ENCODE results near the gene RSRC1.
"Not testable (repeated sequence)": the region's sequence is repeated elsewhere in the genome, so short reads cannot be mapped to it uniquely, and the experiment has no call there.

RSRC1 gene

DNA sequence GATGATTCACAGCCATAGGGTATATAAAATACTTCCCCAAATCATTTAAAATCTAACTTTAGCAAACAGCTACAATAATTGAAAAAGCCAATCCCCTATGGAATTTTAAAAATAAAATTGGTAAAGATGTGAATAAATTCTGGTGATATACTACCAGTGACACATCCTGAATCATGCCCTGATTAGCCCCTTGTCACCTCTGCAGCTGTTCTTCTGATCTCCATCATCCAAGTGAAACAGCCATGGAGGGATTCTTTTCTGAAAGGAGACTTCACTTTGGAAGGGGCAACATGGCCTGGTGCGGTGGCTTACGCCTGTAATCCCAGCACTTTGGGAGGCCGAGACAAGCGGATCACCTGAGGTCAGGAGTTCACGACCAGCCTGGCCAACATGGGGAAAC, 345.5 kb downstream of the RSRC1 start:
- DNase-seq (ENCODE audit: low spot score) (no peak), FAIRE-seq (no peak)

DNA sequence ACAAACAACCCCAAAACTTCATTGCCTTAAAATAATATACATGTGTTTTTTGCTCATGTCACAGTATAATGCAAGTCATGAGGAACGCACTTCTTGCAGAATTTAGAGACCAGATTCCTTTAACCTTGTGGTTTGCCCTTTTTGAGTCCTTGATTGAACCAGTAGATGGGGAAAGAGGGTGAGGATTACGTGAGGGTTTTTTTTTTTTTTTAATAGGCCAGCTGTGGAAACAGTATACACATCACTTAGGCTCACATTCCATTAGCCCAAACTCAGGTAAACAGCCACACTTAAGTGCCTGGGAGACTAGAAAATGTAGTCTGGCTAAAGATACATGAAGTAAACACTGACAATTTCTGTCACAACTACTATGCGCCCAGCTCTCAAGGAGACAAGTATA, 346.2 kb downstream of the RSRC1 start:
- FAIRE-seq, result no peak
- no peak for DNase-seq (ENCODE audit: low spot score)

DNA sequence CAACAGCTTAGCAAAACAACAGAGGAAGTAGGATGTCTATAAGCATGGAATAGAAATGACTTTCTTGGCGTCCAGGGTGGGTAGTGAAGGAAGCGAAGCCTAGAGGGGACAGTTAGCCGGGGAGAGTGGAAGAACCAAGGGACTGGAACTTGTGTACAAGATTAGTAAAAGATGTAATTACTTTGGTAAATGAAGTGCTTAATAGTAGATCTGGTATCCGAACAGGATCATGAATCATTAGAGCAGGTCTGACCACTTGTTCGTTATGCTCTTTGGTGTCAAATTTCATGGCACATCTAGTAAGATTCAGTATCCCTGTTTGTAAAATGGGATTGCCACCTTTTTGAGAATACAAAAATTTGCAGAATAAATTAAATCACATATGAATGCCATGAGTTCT, 348.6 kb downstream of the RSRC1 start:
- FAIRE-seq (no peak), DNase-seq (ENCODE audit: low spot score) (no peak)

DNA sequence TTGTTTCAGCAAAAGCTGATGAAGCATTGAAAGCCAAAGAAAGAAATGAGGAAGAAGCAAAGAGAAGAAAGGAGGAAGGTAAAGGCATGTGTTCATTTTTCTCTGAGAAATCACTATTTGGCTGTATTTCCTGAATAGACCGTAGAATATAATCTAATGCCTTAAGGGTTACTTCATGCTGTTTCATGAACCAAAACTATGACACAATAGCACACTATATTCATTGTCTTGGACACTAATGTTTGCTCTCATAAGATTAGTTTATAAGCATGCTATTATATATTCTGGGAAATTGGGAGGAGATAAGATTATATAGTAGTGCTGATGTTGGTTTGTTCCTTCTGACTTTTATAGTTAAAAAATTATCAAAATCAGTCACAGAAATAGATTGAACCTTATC, 351.0 kb downstream of the RSRC1 start:
- FAIRE-seq, result no peak

DNA sequence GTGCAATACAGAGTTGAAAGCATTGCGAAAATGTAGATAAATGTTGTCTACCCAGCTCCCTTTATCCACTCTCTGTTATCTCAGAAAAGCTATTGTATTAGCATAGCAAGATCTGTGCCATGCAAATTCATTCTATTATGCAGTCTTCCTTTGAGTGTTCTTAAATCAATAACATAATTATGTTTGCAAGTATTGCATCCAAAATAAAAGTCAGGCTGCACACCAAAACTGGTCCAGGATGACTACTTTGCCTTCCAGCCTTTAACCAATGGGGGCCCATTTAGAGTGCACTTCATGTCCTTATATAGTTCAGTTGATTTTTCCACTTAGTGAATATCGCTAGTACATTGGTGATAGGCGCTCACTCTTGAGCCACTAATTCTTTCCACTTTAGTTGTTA, 353.7 kb downstream of the RSRC1 start:
- DNase-seq (ENCODE audit: low spot score) (no peak), FAIRE-seq (no peak)

More for the DNA sequence above, 351.0 kb downstream of the RSRC1 start:
- DNase-seq (ENCODE audit: low spot score), result no peak

DNA sequence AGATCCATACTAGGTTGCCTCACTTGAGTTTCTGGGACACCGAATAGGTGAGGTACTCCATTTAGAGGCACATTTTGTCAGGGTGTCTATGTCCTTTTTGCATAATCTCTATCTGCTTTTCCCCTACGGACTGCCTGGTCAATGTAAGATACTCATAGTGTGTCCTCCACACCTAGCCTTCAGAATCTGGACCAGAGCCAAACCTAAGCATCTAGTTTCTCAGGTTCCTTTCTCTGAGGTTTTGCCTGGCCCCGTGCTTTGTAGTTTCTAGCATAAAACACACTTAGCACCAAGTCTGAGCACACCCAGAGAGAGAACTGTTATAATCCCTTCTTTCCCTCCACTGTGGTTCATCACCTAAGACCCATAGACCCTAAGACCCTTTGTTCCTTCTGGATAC, 355.2 kb downstream of the RSRC1 start:
- DNase-seq (ENCODE audit: low spot score) (no peak), FAIRE-seq (no peak)

DNA sequence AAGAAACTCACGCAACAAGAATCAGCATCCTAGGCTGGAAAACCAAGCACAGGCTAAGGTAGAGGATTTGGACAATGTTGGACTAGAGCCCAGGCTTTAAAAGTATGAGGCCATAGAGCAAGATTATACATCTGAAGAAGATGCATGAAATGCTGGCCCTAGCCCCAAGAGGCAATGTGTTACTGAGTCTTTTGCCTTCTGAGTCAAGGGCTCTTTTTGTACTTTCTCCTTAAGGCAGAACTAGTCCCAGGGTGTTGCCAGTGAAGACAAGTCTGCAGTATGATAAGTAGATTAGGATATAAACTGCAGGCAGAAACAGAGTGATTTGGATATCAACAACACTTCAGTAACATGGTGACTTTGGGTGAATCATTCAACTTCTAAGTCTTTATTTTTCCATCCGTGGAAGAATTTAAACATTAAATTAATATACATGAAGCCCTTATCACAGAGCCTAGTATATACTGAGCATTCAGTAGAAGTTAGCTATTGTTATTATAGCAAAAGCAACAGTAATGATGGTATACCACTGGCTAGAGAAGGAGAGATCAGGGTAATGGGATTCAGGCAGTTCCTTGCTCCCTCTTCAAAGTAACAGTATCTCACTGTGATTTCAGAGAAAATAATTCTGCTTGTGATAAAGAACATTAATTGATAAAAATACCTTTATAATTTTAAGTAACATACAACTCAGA, 361.2 kb downstream of the RSRC1 start:
- FAIRE-seq, result no peak
- DNase-seq (ENCODE audit: low spot score), result no peak

DNA sequence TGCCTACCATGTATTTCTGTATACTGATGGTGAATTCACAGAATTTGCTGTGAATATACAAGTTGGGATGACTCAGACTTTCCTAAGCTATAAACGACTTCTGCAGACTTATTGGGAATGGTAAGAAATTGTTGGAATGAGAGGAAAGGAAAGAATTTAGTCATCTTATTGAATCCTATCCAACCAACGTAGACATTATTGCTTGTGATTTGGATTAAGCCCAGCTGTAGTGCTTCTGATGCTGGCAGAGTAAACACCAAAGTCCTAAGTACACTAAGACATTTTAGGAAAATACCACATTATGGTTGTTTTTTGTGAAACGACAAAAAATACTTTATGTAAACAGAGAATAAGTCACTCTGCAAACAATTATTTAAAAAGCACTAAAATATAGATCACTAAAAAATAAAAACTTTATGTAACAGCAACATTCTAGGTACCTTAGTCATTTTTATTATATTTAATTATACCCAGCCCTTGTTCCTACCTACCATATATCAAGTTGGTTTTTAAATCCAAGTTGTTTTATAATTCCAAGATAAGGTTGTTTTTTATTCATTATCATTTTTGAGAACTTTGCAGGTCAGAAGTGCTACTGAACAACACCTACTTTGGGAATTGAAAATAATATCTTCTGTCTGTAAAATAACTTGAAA, 361.9 kb downstream of the RSRC1 start:
- FAIRE-seq (no peak), DNase-seq (ENCODE audit: low spot score) (no peak)

DNA sequence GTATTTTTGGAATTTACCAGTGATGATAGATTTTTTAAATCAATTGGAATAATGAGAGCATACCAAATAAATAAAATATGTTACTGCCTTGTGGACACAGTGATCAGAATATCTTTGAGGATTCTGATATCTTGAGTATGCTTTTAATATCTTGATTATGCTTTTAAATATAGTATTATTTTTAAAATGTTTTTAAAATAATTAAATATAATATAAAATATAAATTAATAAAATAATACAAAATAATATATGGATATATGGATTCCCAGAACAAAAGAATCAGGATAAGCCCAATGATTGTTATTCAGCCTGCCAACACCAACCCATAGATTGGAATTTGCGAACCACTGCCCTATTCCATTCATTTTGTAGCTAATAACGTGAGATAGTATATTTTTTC, 369.2 kb downstream of the RSRC1 start:
- FAIRE-seq, result peak; percentile 70
- DNase-seq (ENCODE audit: low spot score), result no peak

DNA sequence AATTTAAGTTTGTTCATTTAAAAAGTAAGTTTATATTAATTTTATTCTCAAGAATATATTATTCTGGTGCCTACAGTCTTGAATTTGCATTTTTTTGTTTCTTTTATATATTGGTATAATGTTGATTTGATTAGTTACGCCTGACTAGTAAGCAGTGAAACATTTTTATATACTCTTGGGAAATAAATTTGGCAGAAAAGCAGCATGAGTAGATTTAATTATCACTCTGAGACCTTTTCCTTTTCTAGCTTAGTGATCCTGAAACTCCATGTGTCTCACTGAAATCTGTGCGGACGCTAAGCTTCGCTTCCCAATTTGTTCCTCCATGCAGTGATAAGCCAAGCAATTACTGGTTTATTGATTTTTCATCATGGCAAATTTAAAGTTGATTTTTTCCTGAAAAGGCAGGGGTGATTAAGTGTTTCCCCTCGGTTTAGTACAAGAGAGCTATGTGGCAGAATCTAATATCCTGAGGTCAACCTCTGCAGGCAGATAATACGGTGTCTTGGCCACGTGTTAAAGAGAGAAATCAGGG, 373.9 kb downstream of the RSRC1 start:
- no peak for DNase-seq (ENCODE audit: low spot score)
- FAIRE-seq, result no peak

DNA sequence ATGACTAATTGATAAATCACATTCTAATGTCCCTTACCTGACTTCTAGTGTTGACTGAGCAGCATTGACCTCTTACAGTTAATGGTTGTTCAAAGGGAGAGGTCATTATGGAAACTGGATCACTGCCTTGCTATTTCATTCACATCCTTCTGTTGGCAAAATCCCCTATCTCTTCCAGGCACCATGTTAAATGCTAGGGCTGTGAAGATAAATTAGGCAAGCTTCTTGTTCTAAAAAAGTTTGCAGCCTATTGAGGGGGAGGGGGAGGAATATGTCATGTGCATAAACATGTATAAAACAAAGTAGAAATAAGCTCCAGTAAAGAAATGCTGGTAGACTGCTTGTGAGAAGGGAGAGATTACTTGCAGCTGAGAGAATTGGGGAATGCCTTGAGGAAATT, 376.3 kb downstream of the RSRC1 start:
- no peak for FAIRE-seq
- no peak for DNase-seq (ENCODE audit: low spot score)

DNA sequence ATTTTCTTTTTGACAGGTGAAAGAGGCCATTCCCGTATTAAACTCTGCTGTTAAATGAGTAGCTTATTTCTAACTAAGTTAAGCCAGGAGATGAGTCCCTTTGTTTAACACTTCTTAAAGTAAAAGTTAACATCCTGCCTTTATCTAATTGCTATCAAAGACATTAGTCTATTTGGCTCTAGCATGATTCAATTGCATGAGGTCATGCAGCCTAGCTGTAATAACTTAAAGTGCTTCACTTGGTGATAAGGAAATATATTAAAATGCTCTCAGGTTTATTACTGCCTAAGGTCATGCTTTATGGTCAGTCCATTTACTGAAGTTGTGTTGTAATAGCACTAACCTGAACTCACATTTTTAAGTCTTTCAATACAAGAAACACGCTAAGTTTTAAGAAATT, 378.8 kb downstream of the RSRC1 start:
- FAIRE-seq, result peak; percentile 24
- DNase-seq (ENCODE audit: low spot score), result no peak

DNA sequence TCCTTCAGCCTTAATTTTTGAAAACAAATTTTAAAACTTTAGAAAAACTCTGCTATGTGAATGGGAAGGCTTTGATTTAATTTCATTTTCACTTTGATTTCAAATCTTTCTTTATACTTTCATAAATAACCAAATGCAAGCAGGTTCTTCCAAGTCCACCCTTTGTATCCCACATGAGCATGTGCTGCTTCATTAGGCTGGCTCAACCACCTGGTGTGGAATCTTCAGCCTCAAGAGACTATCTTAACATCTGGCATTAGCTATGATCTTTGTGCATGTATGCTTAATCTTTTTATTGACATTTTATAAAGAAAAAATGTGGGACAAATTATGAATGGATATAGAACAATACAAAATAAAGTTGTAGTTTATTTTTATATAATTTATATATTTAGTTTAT, 379.3 kb downstream of the RSRC1 start:
- FAIRE-seq, result no peak
- DNase-seq (ENCODE audit: low spot score), result no peak

DNA sequence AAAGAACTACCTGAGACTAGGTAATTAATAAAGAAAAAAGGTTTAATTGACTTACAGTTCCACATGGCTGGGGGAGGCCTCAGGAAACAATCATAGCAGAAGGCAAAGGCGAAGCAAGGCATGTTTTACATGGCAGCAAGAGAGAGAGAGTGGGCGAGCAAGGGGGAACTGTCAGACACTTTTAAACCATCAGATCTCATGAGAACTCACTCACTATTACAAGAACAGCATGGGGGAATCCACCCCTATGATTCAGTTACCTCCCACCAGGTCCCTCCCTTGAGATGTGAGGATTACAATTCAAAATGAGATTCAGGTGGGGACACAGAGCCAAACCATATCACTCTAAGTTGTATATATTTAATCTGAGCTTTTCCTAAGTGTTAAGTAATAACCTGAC, 382.1 kb downstream of the RSRC1 start:
- DNase-seq (ENCODE audit: low spot score) (no peak), FAIRE-seq (no peak)

DNA sequence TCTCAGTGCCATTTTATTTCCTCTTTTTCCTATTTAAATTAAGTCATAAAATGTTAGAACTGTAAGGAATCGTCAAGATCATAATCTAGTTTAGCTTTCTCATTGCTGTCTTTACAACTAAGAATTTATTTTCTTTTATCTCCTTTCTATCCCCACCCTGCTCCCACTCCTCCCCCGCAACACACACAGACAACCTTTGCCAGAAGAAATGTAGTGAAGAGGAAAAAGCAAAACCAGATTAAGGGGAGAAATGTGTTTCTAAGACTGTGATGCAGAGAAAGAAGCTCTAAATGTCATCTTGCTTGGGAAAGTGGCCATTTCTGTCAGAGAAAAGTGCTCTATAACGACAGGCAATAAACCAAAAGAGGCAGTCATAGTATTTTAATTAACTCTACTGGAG, 382.8 kb downstream of the RSRC1 start:
- FAIRE-seq (no peak), DNase-seq (ENCODE audit: low spot score) (no peak)

DNA sequence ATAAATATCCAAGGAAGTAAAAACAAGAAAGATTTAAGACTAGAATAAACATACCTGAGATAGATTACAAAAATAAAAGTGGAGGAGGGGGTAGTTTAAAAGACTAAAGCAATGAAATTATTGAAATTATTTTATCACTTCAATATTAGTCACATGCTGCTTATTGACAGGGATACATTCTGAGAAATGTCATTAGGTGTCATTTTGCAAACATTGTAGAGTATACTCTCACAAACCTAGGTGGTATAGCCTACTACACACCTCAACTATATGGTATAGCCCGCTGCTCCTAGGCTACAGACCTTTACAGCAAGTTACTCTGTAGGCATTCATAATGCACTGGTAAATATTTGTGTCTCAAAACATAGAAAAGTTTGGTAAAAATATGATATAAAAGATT, 384.0 kb downstream of the RSRC1 start:
- DNase-seq (ENCODE audit: low spot score), result no peak
- FAIRE-seq, result no peak

DNA sequence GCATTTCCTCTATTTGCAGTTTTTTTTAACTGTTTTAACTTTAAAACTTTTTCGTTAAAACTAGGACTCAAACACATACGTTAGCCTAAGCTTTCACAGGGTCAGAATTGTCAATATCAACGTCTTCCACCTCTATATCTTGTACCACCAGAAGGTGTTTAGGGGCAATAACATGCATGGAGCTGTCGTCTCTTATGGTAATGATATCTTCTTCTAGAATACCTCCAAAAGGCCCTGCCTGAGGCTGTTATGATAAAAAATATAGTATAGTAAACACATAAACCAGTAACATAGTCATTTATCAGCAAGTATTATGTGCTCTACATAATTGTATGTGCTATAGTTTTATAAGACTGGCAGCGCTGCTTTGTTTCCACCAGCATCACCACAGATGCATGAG, 384.8 kb downstream of the RSRC1 start:
- FAIRE-seq (no peak), DNase-seq (ENCODE audit: low spot score) (no peak)

DNA sequence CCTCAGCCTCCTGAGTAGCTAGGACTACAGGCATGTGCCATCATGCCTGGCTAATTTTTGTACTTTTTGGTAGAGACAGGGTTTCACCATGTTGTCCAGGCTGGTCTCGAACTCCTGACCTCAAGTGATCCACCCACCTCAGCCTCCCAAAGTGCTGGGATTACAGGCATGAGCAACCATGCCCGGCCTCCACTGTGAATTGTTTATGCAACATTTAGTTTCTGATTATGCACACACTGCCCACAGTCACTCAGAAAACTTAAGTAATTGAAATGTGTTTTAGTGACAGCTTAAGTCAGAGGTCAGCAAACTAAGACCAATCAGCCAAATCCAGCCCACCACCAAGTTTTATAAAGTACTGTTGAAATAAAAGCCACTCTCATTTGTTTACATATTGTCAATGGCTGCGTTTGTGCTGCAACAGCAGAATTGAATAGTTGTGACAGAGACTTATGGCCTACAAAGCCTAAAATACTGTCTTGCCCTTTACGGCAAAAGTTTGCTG, 385.6 kb downstream of the RSRC1 start:
- not testable (repeated sequence) for DNase-seq (ENCODE audit: low spot score); FAIRE-seq

DNA sequence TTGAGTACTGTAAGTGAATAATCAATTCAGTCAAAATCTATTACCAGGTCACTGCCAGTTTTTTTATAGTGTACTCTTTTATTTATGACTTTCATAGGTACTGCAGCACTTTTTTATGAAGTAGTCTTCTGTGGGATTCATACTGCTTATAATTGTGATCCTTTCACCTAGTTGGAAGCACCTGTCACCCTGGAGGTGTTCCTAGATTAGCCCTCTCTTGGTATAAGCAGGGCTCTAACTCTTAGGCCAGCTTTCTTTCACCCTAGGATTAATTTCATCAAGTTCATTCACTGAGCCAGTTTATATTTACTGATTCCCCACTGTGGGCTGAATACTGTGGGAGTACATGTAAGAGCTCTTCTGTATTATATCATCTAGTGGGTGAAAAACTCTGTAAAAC, 395.2 kb downstream of the RSRC1 start:
- FAIRE-seq (no peak), DNase-seq (ENCODE audit: low spot score) (no peak)

DNA sequence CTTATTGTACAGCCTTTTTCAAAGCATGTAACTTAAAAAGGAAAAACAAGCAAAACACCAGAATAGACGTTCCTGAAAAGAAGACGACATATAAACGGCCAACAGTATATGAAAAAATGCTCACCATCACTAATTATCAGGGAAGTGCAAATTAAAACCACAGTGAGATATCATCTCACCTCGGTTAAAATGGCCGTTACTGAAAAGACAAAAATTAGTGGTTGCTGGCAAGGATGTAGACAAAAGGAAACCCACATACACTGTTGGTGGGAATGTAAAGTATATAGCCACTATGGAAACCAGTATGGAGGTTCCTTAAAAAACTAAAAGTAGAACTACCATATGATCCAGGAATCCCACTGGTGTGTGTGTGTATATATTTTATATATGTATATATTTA, 396.6 kb downstream of the RSRC1 start:
- no peak for DNase-seq (ENCODE audit: low spot score)
- no peak for FAIRE-seq

DNA sequence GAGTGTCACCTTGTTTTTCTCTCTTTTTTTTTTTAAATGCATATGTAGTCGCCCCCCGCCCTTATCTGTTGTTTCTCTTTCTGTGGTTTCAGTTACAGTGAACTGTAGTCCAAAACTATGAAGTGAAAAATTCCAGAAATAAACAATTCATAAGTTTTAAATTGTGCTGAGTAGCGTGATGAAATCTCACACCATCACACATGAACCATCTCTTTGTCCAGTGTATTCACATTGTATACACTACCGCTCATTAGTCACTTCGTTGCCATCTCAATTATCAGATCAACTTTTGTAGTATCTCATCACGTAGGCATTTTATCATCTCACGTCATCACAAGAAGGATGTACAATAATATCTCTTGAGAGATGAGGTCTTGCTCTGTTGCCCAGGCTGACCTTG, 398.6 kb downstream of the RSRC1 start:
- FAIRE-seq (no peak), DNase-seq (ENCODE audit: low spot score) (no peak)

DNA sequence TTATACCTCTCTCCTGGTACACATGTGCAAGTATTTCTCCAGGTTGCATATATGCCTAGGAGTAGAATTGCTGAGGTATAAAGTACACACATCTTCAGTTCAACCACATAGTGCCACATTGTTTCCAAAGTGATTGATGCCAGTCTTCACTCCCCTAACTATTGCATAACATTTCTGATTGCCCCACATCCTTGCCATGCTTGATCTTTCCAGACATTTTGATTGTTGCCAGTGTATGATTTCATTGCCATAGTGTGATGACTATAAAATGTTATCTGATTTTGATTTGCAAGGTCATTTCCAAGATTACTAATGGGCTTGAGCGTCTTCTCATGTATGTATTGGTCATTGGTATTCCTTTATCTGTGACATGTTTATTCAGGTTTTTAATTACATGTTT, 400.0 kb downstream of the RSRC1 start:
- DNase-seq (ENCODE audit: low spot score), result no peak

DNA sequence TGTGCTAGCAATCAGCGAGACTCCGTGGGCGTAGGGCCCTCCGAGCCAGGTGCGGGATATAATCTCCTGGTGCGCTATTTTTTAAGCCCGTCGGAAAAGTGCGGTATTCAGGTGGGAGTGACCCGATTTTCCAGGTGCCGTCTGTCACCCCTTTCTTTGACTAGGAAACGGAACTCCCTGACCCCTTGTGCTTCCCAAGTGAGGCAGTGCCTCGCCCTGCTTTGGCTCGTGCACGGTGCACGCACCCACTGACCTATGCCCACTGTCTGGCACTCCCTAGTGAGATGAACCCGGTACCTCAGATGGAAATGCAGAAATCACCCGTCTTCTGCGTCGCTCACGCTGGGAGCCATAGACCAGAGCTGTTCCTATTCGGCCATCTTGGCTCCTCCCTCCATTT, 406.8 kb downstream of the RSRC1 start:
- DNase-seq (ENCODE audit: low spot score), result not testable (repeated sequence)

More for the DNA sequence above, 400.0 kb downstream of the RSRC1 start:
- no peak for FAIRE-seq

More for the DNA sequence above, 406.8 kb downstream of the RSRC1 start:
- FAIRE-seq, result not testable (repeated sequence)
